Measurements from ENCODE around the gene ZC3H7B. TPM values are rescaled to one million over a fixed set of nuclear protein-coding genes. Genes with fewer than 3 reads are reported as not detected.

Gene ZC3H7B
- total RNA-seq, 1 donor from 2014 or later: 66.7 TPM

GRCh38 chr22:41365425-41365824 is 64.1 kb downstream of the ZC3H7B start:
- H3K4me2 ChIP-seq (ENCODE audit: low read length): no peak overlapping the region
- H3K27me3 ChIP-seq (ENCODE audit: insufficient read depth, low read length): no peaks in the 10 kb centered on the region
- Mint-ChIP-seq H3K4me1 (ENCODE audit: low read depth, unreplicated experiment) (no peaks in the 10 kb centered on the region), H3K27me3 (ENCODE audit: low read depth, unreplicated experiment) (peaks cover 20% of the 10 kb centered on the region), H3K27ac (ENCODE audit: unreplicated experiment) (no peak overlapping the region), H3K4me3 (ENCODE audit: unreplicated experiment) (no peak overlapping the region), H3K36me3 (ENCODE audit: low read depth, unreplicated experiment) (peaks cover 4% of the 10 kb centered on the region), H3K9me3 (ENCODE audit: unreplicated experiment) (no peaks in the 10 kb centered on the region)
- H3K79me2 ChIP-seq (ENCODE audit: insufficient read depth, low read length): no peaks in the 10 kb centered on the region
- FAIRE-seq (no peak), DNase-seq (ENCODE audit: low read depth) (no peak)
- no peaks in the 10 kb centered on the region for H4K20me1 ChIP-seq (ENCODE audit: insufficient read depth, low read length)
- H3K36me3 ChIP-seq (ENCODE audit: insufficient read depth, low read length): no peaks in the 10 kb centered on the region
- H3K4me1 ChIP-seq (ENCODE audit: insufficient read depth, low read length): peaks cover 14% of the 10 kb centered on the region
- H3K27ac ChIP-seq (ENCODE audit: low read depth, low read length): no peak overlapping the region
- TF ChIP-seq EZH2 (IDR thresholded peaks at IDR 0.05; ENCODE audit: insufficient read depth, low read length): no peak
- TF ChIP-seq, protein P1, sequence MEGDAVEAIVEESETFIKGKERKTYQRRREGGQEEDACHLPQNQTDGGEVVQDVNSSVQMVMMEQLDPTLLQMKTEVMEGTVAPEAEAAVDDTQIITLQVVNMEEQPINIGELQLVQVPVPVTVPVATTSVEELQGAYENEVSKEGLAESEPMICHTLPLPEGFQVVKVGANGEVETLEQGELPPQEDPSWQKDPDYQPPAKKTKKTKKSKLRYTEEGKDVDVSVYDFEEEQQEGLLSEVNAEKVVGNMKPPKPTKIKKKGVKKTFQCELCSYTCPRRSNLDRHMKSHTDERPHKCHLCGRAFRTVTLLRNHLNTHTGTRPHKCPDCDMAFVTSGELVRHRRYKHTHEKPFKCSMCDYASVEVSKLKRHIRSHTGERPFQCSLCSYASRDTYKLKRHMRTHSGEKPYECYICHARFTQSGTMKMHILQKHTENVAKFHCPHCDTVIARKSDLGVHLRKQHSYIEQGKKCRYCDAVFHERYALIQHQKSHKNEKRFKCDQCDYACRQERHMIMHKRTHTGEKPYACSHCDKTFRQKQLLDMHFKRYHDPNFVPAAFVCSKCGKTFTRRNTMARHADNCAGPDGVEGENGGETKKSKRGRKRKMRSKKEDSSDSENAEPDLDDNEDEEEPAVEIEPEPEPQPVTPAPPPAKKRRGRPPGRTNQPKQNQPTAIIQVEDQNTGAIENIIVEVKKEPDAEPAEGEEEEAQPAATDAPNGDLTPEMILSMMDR (IDR thresholded peaks at IDR 0.05; ENCODE audit: insufficient read depth, low read depth, low read length): no peak
- H2AFZ ChIP-seq (ENCODE audit: low read depth, low read length): no peak overlapping the region
- no peak overlapping the region for H3K4me3 ChIP-seq (ENCODE audit: insufficient read depth, low read depth, low read length)
- H3K9ac ChIP-seq (ENCODE audit: low read length): no peak overlapping the region
- H3K9me3 ChIP-seq (ENCODE audit: insufficient read depth, low read depth, low read length): peaks cover 3% of the 10 kb centered on the region

- Histone ChIP-seq H3K4me2 (ENCODE audit: low read length) (peak overlapping the region; percentile 68), H3K79me2 (ENCODE audit: insufficient read depth, low read length) (no peaks in the 10 kb centered on the region), H3K4me1 (ENCODE audit: insufficient read depth, low read length) (peaks cover 14% of the 10 kb centered on the region), H2AFZ (ENCODE audit: low read depth, low read length) (peak overlapping the region; percentile 25), H3K4me3 (ENCODE audit: insufficient read depth, low read depth, low read length) (no peak overlapping the region), H4K20me1 (ENCODE audit: insufficient read depth, low read length) (no peaks in the 10 kb centered on the region), H3K9ac (ENCODE audit: low read length) (no peak overlapping the region), H3K27me3 (ENCODE audit: insufficient read depth, low read length) (no peaks in the 10 kb centered on the region), H3K27ac (ENCODE audit: low read depth, low read length) (no peak overlapping the region), H3K36me3 (ENCODE audit: insufficient read depth, low read length) (no peaks in the 10 kb centered on the region), H3K9me3 (ENCODE audit: insufficient read depth, low read depth, low read length) (peaks cover 2% of the 10 kb centered on the region)
- Mint-ChIP-seq H3K4me1 (ENCODE audit: low read depth, unreplicated experiment) (no peaks in the 10 kb centered on the region), H3K4me3 (ENCODE audit: unreplicated experiment) (no peak overlapping the region), H3K9me3 (ENCODE audit: unreplicated experiment) (no peaks in the 10 kb centered on the region), H3K27me3 (ENCODE audit: low read depth, unreplicated experiment) (peaks cover 30% of the 10 kb centered on the region), H3K27ac (ENCODE audit: unreplicated experiment) (no peak overlapping the region), H3K36me3 (ENCODE audit: low read depth, unreplicated experiment) (peaks cover 4% of the 10 kb centered on the region)
- no peak for TF ChIP-seq EZH2 (IDR thresholded peaks at IDR 0.05; ENCODE audit: insufficient read depth, low read length)
- TF ChIP-seq, protein P1 (IDR thresholded peaks at IDR 0.05; ENCODE audit: insufficient read depth, low read depth, low read length): no peak
- no peak for FAIRE-seq
- no peak for DNase-seq (ENCODE audit: low read depth)
Observed at GRCh38 chr22:41366323-41367029, 65.2 kb downstream of the ZC3H7B start.

DNA sequence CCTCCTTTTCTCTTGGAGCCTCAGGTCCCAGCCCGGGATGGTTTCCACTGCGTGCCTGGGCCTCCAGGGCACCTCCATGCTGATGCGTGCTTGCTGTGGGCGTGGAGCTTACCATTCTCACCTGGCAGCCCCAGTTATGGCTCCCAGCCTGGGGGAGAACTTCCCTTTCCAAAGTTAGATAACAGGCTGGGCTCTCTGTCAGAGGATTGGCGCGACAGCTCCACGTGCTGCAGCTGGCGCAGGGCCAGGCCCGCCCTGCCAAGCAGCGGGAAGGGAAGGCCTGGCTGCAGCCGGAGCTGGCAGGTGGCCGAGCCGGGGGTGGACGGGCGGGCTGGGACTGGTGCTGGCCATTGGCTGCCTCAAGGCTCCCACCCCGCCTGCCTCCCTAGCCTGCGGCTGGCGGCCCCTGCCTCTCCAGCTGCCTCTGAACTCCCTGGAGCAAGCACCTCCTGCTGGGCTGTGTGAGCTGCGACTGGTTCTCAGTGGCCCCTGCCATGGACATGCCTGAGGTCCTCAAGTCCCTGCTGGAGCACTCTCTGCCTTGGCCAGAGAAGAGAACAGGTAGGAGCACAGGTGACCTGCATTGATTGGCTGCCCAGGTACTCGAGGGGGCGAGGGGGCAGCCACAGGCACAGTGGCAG is 65.8 kb downstream of the ZC3H7B start:
- Mint-ChIP-seq H3K27ac (ENCODE audit: unreplicated experiment) (no peak overlapping the region), H3K36me3 (ENCODE audit: low read depth, unreplicated experiment) (peaks cover 4% of the 10 kb centered on the region), H3K4me1 (ENCODE audit: low read depth, unreplicated experiment) (no peaks in the 10 kb centered on the region), H3K4me3 (ENCODE audit: unreplicated experiment) (no peak overlapping the region), H3K9me3 (ENCODE audit: unreplicated experiment) (peaks cover 1% of the 10 kb centered on the region), H3K27me3 (ENCODE audit: low read depth, unreplicated experiment) (peaks cover 37% of the 10 kb centered on the region)
- H3K4me2 ChIP-seq (ENCODE audit: low read length): peak overlapping the region; percentile 76
- peaks cover 14% of the 10 kb centered on the region for H3K4me1 ChIP-seq (ENCODE audit: insufficient read depth, low read length)
- TF ChIP-seq, protein P1 (IDR thresholded peaks at IDR 0.05; ENCODE audit: insufficient read depth, low read depth, low read length): no peak
- no peak for TF ChIP-seq EZH2 (IDR thresholded peaks at IDR 0.05; ENCODE audit: insufficient read depth, low read length)
- H3K9ac ChIP-seq (ENCODE audit: low read length): no peak overlapping the region
- no peaks in the 10 kb centered on the region for H3K9me3 ChIP-seq (ENCODE audit: insufficient read depth, low read depth, low read length)
- no peaks in the 10 kb centered on the region for H3K36me3 ChIP-seq (ENCODE audit: insufficient read depth, low read length)
- no peak for FAIRE-seq
- no peaks in the 10 kb centered on the region for H3K79me2 ChIP-seq (ENCODE audit: insufficient read depth, low read length)
- DNase-seq (ENCODE audit: low read depth): peak; percentile 91
- no peaks in the 10 kb centered on the region for H3K27me3 ChIP-seq (ENCODE audit: insufficient read depth, low read length)
- H4K20me1 ChIP-seq (ENCODE audit: insufficient read depth, low read length): no peaks in the 10 kb centered on the region
- no peak overlapping the region for H3K4me3 ChIP-seq (ENCODE audit: insufficient read depth, low read depth, low read length)
- no peak overlapping the region for H3K27ac ChIP-seq (ENCODE audit: low read depth, low read length)
- peak overlapping the region; percentile 25 for H2AFZ ChIP-seq (ENCODE audit: low read depth, low read length)
